AG04449 (cell line): ENCODE results near the gene QSER1.
"Not testable (repeated sequence)": the region's sequence is repeated elsewhere in the genome, so short reads cannot be mapped to it uniquely, and the experiment has no call there.

Source experiments
- CTCF ChIA-PET: fragments of 350-600 bp; formaldehyde crosslinking; extraction: SDS; loops from one replicate; lab custom pipeline; 2021; ENCODE audit warnings: antibody characterized with exemption; lab: Yijun Ruan, JAX
- POLR2A ChIA-PET: fragments of 400-600, 350-600 bp; formaldehyde crosslinking; extraction: SDS; loops from one replicate; lab custom pipeline; 2020; ENCODE audit warnings: antibody characterized with exemption, inconsistent platforms; lab: Yijun Ruan, JAX
- DNase-seq: peaks from one replicate; pipeline ENCODE4 v3.0.0-alpha.2; 2010; ENCODE audit warnings: low read depth, low spot score
- H3K4me3 ChIP-seq: 2 replicates; pipeline ENCODE4 v1.5.1; 2011; ENCODE audit warnings: low read depth, mild to moderate bottlenecking, control low read depth, low read length
- CTCF ChIP-seq: IDR thresholded peaks from one replicate; pipeline ENCODE4 v1.5.1; 2011; ENCODE audit warnings: mild to moderate bottlenecking, moderate library complexity, low read length, control low read depth, inconsistent platforms; ENCODE audit not compliant: insufficient read depth; ENCODE audit errors: missing control alignments

The QSER1 gene

DNA sequence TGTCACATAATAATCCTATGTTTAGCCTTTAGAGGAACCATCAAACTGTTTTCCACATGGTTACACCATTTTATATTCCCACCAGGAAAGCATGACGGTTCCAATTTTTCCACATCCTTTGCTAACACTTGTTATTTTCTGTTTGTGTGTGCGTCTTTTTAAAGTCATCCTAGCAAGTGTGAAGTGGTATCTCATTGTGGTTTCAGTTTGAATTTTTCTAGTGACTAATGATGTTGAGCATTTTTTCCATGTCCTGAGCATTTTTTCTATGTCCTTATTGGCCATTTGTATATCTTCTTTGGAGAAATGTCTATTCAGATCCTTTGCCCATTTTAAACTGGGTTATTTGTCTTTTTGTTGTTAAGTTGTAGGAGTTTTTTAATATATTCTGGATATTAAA is 69.4 kb downstream of the QSER1 start:
- ChIA-PET CTCF (interaction anchor here (0.8 to 18.1 kb wide), 4 partner anchors 13 to 104 kb away, joined by 3 to 415 read pairs (median 4); no protein-coding TSS in a partner anchor), POLR2A (interaction anchor here (1.2 kb wide), 1 partner anchor 78 kb away, joined by 3 read pairs; no protein-coding TSS in a partner anchor)
- H3K4me3 ChIP-seq, result no peak overlapping the region
- TF ChIP-seq CTCF, result no peak
- no peak for DNase-seq

GRCh38 chr11:32963721-32964120 is 71.1 kb downstream of the QSER1 start:
- ChIA-PET POLR2A (no interaction called here), CTCF (interaction anchor here (1.0 to 18.1 kb wide), 3 partner anchors 20 to 115 kb away, joined by 3 to 415 read pairs (median 3); no protein-coding TSS in a partner anchor)
- no peak overlapping the region for H3K4me3 ChIP-seq
- DNase-seq, result no peak
- TF ChIP-seq CTCF, result no peak

- POLR2A ChIA-PET, result no interaction called here
- H3K4me3 ChIP-seq, result no peak overlapping the region
- DNase-seq, result no peak
- CTCF ChIA-PET, result interaction anchor here (1.1 to 18.1 kb wide), 4 partner anchors 9 to 98 kb away, joined by 3 to 415 read pairs (median 8); no protein-coding TSS in a partner anchor
- TF ChIP-seq CTCF, result no peak
Observed at GRCh38 chr11:32968541-32968940, 75.9 kb downstream of the QSER1 start.

- DNase-seq, H3K4me3 ChIP-seq, POLR2A ChIA-PET: not testable (repeated sequence)
- CTCF ChIA-PET, result interaction anchor here (1.0 to 1.2 kb wide), 3 partner anchors 10 to 13 kb away, joined by 3 read pairs; no protein-coding TSS in a partner anchor
Observed at GRCh38 chr11:32972233-32972632, 79.6 kb downstream of the QSER1 start.

- ChIA-PET POLR2A (no interaction called here), CTCF (interaction anchor here (1.0 to 1.2 kb wide), 3 partner anchors 10 to 14 kb away, joined by 3 read pairs; no protein-coding TSS in a partner anchor)
- no peak for DNase-seq
- no peak for TF ChIP-seq CTCF
- H3K4me3 ChIP-seq, result no peak overlapping the region
Observed at GRCh38 chr11:32972781-32973180, 80.2 kb downstream of the QSER1 start.

DNA sequence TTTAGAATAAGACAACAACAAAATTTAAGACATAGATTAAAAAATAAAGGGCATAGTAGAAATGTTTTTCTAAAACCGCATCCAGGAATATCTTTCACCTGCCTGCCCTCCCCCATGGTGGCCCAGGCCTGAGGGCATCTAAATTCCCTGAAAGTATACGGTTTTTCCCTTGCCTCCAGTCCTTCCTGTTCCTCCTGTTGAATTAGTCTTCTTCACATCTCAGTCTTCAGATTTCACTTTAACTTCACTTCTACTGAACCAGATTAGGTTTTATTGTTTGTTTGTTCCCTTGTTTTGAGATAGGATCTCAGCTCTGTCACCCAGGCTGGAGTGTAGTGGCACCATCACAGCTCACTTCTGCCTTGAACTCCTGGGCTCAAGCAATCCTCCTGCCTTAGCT is 90.0 kb downstream of the QSER1 start:
- ChIA-PET CTCF (interaction anchor here (1.1 to 1.8 kb wide), 3 partner anchors 10 to 139 kb away, joined by 3 to 7 read pairs (median 3); no protein-coding TSS in a partner anchor), POLR2A (no interaction called here)

More for the DNA sequence above, 90.0 kb downstream of the QSER1 start:
- no peak for TF ChIP-seq CTCF
- no peak overlapping the region for H3K4me3 ChIP-seq
- no peak for DNase-seq
